Stimulated activated CD4-positive, alpha-beta T cell treated with anti-CD3 and anti-CD28 coated beads, TNF-alpha, amount 100 ng/mL, for 1 hour (primary cell): Measurements from ENCODE around the gene HPSE.
"Not testable (repeated sequence)": the region's sequence is repeated elsewhere in the genome, so short reads cannot be mapped to it uniquely, and the experiment has no call there.

Experiments
- DNase-seq, 3 donors: peaks; one replicate each; pipeline ENCODE4 v3.0.0-alpha.2; 2020; ENCODE audit warnings: low read depth in 3 of 3, low spot score in 1 of 3

Gene HPSE

DNA sequence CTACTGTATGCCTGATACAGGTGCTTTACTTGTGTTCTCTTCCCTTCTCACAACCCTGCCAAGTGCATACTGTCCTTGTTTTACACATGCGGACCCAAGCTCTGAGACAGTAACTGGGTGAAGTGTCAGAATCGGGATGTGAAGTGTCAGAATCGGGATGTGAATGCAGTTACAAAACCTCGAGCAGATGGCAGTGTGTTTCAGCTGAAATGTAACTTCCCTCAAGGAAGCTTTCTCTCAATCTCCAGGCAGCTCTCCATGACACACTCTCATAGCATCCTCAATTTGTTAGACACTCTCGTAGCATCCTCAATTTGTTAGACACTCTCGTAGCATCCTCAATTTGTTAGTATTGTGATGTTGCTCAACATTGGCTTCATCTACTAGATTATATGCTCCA is 1.1 kb upstream of the HPSE start:
- DNase-seq, result no peak

DNA sequence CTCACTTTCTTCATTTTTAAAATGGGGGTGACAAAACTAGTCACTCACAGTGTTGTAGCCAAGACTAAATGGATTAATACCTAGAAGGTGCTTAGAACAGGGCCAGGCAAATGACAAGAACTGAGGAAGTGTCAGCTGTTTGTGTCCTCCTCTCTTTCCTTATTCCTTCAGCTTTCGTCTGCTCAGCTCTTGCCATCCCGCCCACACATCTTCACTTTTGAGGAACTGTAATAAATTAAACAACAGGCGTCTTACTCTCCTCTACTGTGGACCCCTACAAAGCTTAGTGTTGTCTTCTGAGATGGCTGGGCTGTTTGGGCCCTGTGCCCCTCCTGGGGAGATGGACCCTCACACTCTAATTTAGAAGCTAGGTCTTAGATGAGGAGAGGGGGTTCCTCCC is 2.7 kb downstream of the HPSE start:
- no peak for DNase-seq

DNA sequence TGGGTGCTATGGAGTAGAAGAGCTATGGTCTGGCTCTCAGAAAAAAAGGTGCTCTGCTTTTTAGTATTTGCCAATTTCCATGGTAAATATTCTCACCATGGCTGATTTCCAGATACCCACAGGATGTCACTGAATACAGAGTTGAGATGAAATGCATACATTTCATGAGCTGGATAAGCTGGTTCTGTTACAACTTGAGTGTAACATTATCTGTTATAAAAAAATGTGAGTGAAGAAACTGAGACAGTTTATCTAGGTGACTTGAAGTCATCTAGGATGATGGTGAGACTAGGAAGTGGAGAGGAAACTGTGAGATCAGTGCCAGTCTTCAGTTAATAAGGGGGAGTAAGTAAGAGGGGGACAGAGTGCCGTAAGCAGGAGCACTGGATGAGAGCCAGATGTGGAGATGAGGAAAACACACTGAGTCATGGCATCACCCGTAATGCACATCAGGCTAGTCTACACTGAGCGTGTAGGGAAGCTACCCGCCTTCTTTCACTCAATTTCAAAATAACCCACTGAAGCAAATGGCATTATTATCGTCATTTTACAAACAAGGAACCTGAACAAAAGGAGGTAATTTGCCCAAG is 5.0 kb downstream of the HPSE start:
- DNase-seq, result no peak

DNA sequence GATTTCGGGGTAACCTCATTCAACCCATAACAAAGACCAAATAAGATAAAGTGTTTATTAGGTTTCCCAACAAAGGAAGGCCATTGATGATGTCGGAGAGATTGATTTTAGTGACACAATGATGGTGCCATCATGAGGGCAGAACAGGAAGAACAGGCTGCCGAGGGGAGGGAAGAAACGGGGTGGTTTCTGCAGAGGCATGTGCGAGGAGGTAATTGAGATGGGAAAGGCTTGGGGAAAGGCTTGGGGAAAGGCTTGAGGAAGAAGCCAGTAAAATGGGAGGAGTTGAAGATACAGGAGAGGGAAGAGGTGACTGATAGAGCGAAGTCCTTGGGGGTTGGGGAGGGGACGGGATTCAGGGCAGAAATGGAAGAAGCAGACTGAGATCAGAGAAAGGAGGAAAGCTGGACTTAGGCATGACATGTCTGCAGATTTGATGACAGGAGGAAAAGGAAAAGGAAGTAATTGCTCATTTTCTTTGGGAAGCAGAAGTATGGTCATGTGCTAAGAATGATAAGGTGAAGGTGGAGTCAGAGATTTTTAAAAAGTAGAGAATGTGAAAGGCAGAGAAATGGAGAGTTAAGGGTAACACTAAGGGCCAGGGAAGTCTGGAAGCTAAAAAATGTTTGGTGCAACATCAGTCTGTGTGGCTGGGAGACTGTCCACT is 6.0 kb downstream of the HPSE start:
- DNase-seq, result no peak

DNA sequence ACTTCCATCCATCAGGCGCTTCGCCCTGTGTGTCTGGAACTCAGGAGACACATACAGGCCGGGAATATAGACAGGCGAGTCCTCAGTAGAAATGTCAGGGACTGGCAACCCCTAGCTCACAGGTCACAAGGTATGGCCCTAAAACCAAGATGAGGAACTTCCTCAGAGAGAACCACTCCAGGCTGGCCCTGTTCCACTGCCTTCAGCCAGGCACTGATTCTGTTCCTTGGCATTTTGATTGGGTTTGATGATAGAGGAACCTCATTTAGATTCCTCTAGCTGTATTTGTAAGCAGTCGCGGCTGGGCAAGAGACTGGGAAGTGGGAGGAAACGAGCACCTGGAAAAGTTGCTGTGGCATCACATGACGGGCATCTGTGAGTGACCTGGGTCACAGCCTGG is 8.1 kb downstream of the HPSE start:
- DNase-seq, result no peak

DNA sequence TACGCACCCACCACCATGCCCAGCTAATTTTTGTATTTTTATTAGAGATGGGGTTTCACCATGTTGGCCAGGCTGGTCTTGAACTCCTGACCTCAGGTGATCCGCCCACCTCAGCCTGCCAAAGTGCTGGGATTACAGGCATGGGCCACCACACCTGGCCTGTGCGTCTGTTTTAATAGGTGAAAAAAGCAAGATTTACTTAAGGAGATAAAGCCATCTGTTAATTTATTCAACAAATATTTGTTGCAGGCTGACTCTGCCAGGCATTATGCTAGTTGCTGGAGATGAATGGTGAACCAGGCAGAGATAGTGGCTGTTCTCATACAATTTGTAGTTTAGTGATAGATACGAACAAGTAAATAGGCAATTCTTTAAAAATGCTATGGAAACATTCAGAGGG is 9.3 kb downstream of the HPSE start:
- not testable (repeated sequence) for DNase-seq

DNA sequence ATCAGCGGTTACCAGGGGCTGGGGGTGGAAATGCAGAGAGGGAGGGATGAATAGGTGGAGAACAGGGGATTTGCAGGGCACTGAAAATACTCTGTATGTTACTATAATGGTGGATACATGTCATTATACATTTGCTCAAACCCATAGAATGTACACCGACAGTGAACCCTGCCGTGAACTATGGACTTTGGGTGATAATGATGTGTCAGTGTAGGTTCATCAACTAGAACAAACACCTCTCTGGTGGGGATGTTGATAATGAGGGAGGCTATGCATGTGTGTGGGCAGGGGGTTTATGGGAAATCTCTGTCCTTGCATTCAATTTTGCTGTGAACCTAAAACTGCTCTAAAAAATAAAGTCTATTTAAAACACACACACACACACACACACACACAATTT is 11.5 kb downstream of the HPSE start:
- DNase-seq, result no peak

DNA sequence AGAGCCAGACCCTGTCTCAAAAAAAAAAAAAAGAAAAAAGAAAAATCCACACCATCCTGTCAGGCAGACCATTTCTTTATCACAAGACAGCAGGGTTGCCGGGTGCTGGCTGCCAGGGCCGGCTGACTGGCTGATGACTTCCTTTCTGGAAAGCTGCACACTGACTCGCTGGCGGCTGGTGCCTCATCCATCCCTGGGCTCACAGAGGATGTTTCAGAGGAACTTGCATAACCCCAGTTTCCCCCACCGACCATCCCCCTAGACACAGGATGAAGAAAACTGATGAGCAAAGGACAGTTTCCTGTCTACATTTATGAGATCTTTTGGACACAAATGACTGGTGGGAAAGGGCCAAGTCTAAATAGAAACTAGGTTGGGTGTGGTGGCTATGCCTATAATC is 14.1 kb downstream of the HPSE start:
- DNase-seq, result no peak

DNA sequence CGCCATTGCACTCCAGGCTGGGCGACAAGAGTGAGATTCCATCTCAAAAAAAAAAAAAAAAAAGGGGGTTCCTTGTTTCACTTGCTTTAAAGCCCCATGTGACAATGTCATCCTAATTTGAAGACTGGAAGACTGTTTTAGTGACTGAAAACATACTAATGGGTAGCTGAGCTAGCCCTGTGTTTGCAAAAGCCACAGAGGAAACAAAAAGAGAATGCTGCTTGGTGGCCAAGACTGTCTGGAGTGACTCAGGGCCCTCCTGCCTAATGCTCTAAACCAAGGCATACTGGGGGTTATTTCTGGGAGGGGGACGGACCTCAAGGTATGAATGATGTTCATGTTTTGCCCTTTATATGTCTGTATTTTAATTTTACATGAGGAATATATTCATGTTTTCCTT is 16.0 kb downstream of the HPSE start:
- no peak for DNase-seq

DNA sequence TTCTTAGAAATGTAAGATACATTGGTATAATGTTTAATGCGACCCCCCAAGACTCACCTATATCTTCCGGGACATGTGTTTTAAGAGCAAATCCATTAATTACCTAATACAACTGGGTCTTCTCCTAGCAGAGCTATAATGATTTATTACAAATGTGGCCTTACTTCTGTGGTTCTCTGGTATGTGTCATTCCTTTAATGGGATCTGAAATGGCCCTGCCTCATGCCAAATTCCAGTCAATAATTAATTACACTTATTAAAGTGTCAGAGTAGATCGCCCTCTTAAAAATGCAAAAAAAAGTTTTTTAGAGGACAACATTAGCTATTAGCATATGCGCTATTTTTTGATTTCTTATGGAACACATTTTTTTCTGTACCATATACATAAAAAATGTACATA is 17.0 kb downstream of the HPSE start:
- DNase-seq, result no peak

DNA sequence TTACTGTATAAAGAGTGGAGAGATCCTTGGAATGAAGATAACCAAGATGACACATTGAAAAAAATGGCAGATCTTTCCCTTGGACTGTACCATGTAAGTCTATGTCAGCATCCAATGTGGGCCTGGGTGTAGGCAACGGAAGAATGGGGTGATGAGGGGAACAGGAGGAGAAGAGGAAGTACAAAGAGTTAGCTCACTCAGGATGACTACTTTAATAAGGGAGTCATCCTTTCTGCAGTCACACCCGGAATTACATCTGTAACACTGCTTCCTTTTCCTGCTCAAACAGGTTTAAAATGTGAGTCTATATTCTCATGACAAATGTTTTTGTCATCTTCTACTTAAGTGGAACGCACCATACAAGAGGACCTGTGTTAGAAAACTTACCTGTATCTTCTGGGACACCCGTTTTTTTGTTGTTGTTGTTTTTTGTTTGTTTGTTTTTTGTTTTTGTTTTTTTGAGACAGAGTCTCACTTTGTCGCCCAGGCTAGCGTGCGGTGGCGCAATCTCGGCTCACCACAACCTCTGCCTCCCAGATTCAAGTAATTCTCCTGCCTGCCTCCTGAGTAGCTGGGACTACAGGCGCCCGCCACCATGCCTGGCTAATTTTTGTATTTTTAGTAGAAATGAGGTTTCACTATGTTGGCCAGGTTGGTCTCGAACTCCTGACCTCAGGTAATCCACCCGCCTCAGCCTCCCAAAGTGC is 18.0 kb downstream of the HPSE start:
- DNase-seq, result no peak

DNA sequence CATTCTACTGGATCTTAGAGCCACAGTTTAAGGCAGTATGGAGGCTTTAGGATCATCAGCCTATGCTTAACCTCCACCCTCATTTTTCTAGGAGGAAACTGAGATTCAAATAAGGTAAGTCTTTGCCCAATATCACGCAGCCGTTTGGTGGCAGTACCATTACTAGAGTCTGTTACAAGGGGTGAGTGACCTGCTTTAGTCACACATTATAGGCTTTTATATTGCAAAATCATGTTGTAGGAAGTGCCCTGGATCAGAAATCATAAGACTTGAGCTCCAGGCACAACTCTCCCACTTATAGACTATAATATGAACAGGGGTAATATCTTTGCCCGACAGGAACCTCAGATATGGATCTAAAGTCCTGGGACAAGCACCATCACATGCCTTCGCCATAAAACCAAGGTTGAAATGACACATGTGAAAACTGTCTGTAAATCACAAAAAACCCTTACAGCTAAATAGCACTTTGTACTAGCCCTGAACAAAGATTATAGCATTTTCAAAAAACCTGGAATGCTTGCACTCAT is 19.2 kb downstream of the HPSE start:
- DNase-seq, result no peak

DNA sequence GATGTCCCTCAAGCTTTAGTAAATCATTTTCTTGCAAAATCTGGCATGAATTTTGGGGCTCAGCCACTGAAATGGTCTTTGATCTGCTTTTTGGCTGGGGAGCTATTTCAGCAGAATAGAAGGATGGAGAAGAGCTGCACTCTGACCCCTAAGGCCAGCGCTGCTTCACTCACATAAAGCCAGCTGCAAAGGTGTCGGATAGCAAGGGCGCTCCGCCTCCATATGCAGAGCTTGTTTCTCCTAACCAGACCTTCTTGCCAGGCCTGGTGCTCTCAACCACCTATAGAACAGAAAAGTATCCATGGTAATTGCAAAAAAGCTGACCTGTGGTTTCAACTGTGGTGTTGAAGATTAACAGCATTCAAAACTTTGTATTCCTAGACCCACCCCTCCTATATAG is 26.0 kb downstream of the HPSE start:
- no peak for DNase-seq

DNA sequence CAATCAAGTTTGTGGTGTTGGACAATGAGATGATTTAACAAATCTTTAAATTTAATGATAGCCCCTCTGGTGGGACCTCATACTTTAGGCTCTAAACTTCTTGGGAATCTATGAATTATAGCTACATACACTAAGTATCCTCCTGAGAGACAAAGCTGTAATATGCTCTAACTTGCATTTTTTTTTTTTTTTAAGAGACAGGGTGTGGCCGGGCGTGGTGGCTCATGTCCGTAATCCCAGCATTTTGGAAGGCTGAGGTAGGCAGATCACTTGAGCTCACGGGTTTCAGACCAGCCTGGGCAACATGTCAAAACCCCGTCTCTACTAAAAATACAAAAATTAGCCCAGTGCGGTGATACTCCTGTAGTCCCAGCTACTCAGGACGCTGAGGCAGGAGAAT is 26.7 kb downstream of the HPSE start:
- no peak for DNase-seq

DNA sequence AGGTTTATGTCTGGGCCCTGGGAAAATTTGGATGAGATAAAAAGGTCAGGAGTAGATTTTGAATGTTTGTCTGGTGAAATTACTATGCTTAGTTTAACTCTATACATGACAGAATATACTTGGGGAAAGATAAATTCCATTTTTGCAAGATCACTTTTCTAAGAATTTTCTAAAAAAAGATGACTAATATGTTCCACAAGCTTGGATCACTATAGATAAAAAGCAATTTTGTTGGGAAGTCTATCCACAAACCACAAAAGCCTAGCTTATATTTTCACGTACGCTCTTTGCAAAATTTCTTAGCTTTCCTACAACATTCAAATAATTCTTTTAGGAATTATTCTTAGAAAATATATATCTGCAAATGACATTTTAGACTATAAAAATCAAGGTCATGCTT is 29.5 kb downstream of the HPSE start:
- DNase-seq, result no peak

DNA sequence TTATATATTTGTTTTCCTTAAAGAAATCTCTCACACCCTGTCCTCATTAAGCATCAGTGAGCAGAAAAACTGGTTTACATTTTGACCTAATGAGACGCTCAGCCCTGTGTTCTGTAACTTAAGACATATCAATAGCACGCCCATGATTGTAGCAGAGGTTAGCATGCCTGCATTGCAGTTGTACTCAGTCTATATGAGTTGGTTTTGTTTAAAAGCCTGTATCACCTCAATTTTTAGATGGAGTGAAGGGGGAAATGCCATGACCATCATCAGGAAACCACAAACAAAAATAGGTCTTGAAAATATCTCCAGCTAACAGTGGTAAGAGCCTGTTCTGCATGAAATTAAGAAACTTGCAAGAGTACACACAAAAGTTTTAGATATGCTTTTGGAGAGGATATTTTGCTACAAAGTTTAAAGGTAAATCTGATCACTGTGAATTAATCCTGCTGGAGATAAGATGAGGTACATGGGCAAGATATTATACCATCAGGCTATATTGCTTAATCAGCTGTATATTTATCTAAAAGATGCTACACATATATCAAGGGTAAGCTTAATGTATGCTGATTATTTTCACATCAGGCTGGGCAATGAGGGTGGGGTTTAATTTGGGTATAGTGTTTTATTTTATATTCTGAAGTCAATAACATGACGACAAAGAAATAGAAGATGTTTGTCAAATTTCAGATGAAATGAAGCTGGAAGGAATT is 36.9 kb downstream of the HPSE start:
- no peak for DNase-seq

DNA sequence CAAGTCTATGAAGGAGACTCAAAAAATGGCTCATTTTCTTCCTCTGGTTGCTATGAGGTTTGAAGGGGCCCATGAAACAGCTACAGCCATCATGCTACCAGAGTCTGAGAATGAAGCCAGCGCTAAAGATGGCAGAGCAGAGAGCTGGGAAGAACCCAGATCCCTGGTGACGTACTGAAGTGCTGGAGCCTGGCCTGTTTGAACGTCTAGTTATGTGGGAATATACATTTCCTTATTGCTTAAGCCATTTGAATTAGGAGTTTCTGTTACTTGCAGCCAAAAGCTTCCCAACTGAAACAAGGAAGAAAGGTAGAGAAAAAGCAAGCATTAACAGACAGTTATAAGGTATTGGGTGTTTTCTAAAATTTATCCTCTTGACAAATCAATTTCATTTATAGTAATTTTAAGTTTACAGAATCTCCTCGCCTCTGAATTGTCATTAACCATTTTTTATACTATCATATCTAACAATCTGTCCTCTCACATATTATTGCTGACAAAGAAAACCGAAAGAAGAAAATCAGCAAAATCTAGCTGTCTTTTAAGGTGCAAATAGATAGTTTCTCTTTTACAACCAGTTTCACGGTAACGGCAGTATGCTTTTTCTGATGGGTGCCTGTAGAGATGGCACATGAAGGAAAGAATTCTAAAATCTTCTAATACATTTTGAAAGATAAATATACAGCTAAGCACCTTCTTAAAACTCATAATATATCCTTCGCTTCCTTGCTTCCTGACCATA is 41.2 kb downstream of the HPSE start:
- no peak for DNase-seq

DNA sequence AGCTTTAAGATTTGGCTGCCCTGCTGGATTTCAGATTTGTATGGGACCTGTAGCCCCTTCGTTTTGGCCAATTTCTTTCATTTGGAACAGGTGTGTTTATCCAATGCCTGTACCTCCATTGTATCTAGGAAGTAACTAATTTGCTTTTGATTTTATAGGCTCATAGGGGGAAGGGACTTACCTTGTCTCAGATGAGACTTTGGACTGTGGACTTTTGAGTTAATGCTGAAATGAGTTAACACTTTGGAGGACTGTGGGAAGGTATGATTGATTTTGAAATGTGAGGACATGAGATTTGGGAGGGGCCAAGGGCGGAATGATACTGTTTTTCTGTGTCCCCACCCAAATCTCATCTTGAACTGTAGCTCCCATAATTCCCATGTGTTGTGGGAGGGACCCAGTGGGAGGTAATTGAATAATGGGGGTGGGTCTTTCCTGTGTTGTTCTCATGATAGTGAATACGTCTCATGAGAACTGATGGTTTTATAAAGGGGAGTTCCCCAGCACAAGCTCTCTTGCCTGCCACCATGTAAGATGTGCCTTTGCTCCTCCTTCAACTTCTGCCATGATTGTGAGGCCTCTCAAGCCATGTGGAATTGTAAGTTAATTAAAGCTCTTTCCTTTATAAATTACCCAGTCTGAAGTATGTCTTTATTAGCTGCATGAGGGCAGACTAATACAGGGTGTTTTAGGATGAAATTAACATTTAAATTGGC is 44.4 kb downstream of the HPSE start:
- not testable (repeated sequence) for DNase-seq

DNA sequence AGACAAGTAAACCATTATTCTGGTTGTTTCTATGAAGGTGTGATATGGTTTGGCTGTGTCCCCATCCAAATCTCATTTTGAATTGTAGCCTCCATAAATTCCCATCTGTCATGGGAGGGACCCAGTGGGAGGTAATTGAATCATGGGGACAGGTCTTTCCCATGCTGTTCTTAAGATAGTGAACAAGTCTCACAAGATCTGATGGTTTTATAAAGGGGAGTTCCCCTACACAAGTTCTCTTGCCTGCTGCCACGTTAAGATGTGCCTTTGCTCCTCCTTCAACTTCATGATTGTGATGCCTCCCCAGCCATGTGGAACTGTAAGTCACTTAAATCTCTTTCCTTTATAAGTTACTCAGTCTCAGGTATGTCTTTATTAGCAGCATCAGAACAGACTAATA is 46.3 kb downstream of the HPSE start:
- not testable (repeated sequence) for DNase-seq

DNA sequence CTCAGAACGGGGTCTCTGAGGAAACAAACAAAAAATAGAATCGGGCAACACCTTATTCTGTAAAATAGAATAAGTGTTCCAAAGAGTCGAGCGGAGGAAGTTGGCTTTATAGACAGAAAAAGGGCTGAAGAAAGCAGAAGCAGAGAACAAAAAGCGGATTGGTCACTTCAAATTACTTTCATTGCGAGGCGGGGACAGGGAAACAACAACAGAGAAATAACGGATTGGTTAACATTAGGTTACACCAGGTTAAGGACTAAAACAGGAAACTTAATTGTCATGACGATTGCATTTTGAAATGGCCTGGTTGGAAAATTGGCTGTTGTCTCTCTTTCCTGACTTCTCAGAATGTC is 49.6 kb downstream of the HPSE start:
- DNase-seq, result no peak
